CD14-positive monocyte (primary cell): ENCODE results near the gene RCOR3. TPM values are rescaled to one million over a fixed set of nuclear protein-coding genes. Genes with fewer than 3 reads are reported as not detected.
"Not testable (repeated sequence)": the region's sequence is repeated elsewhere in the genome, so short reads cannot be mapped to it uniquely, and the experiment has no call there.

Source experiments
- DNase-seq, 3 donors: peaks; one replicate each; pipeline ENCODE4 v3.0.0-alpha.2; 2011 to 2022
- H2AFZ ChIP-seq: 2 replicates; pipeline ENCODE4 v1.6.0; 2012; ENCODE audit warnings: mild to moderate bottlenecking, low read depth, low read length, inconsistent platforms; ENCODE audit not compliant: insufficient read depth, poor library complexity, severe bottlenecking
- H3K27ac ChIP-seq, 2 donors: 1 replicate in 1 of 2; 2 replicates in 1 of 2; pipeline ENCODE4 v1.5.1; 2012 to 2013; ENCODE audit warnings: low read length in 2 of 2, control low read depth in 1 of 2, inconsistent platforms in 1 of 2, low read depth in 1 of 2, mild to moderate bottlenecking in 1 of 2
- H3K27me3 ChIP-seq, 2 donors: one replicate each; pipeline versions ENCODE4 v1.6.0 to v1.6.1; 2011 to 2013; ENCODE audit warnings: low read length in 2 of 2; ENCODE audit not compliant: control insufficient read depth in 2 of 2, insufficient read depth in 2 of 2
- H3K36me3 ChIP-seq, 2 donors: replicated peaks in 1 of 2; 1 replicate in 1 of 2; 2 replicates in 1 of 2; pipeline versions ENCODE4 v1.5.1 to v1.6.1; 2012 to 2013; ENCODE audit warnings: low read length in 2 of 2, control low read depth in 1 of 2, inconsistent platforms in 1 of 2, mild to moderate bottlenecking in 1 of 2; ENCODE audit not compliant: insufficient read depth in 2 of 2, control insufficient read depth in 1 of 2
- H3K4me1 ChIP-seq, 2 donors: 1 replicate in 1 of 2; 2 replicates in 1 of 2; pipeline versions ENCODE4 v1.5.1 to v1.6.1; 2012 to 2013; ENCODE audit warnings: low read length in 2 of 2, control low read depth in 1 of 2, inconsistent platforms in 1 of 2, mild to moderate bottlenecking in 1 of 2, moderate library complexity in 1 of 2; ENCODE audit not compliant: insufficient read depth in 2 of 2, control insufficient read depth in 1 of 2
- H3K4me2 ChIP-seq: replicated peaks from 2 replicates; pipeline ENCODE3; 2012; ENCODE audit warnings: low read length, moderate library complexity, mild to moderate bottlenecking; ENCODE audit not compliant: poor library complexity, severe bottlenecking; ENCODE audit errors: extremely low read depth
- H3K4me3 ChIP-seq, 3 experiments: fragments of 200-600 bp in 1 of 3; sonication (generic) in 1 of 3; replicated peaks in 1 of 3; 1 replicate in 2 of 3; 2 replicates in 1 of 3; pipeline ENCODE4 v1.5.1; 2011 to 2013; ENCODE audit warnings: low read length in 3 of 3, mild to moderate bottlenecking in 3 of 3, control low read depth in 2 of 3, low read depth in 2 of 3, inconsistent platforms in 1 of 3, moderate library complexity in 1 of 3
- H3K79me2 ChIP-seq: 2 replicates; pipeline ENCODE4 v1.6.0; 2012; ENCODE audit warnings: mild to moderate bottlenecking, control low read depth, inconsistent platforms, low read length, moderate library complexity; ENCODE audit not compliant: insufficient read depth
- H3K9ac ChIP-seq: 2 replicates; pipeline ENCODE4 v1.6.0; 2017; ENCODE audit warnings: low read length, mild to moderate bottlenecking; ENCODE audit not compliant: insufficient read depth, poor library complexity, severe bottlenecking
- H3K9me3 ChIP-seq, 2 donors: replicated peaks in 1 of 2; 1 replicate in 1 of 2; 2 replicates in 1 of 2; pipeline versions ENCODE4 v1.5.1 to v1.6.1; 2012 to 2013; ENCODE audit warnings: low read length in 2 of 2, control low read depth in 1 of 2; ENCODE audit not compliant: control insufficient read depth in 1 of 2, insufficient read depth in 1 of 2
- H4K20me1 ChIP-seq: 2 replicates; pipeline ENCODE4 v1.6.0; 2012; ENCODE audit warnings: mild to moderate bottlenecking, low read length, control low read depth, moderate library complexity; ENCODE audit not compliant: insufficient read depth
- H3K27ac Mint-ChIP-seq, 7 donors: one replicate each; pipeline ENCODE4 v1.8.0; 2020; ENCODE audit warnings: mild to moderate bottlenecking in 7 of 7, mixed read lengths in 7 of 7, moderate library complexity in 6 of 7, inconsistent platforms in 2 of 7
- H3K27me3 Mint-ChIP-seq, 3 donors: one replicate each; pipeline ENCODE4 v1.8.0; 2021 to 2022; ENCODE audit warnings: low read depth in 3 of 3, mild to moderate bottlenecking in 3 of 3, mixed read lengths in 3 of 3, moderate library complexity in 3 of 3, inconsistent platforms in 1 of 3
- H3K36me3 Mint-ChIP-seq, 2 donors: one replicate each; pipeline ENCODE4 v1.8.0; 2020; ENCODE audit warnings: mixed read lengths in 2 of 2, inconsistent platforms in 1 of 2, mild to moderate bottlenecking in 1 of 2
- H3K4me1 Mint-ChIP-seq: one replicate; pipeline ENCODE4 v1.8.0; 2020; ENCODE audit warnings: mild to moderate bottlenecking, mixed read lengths
- H3K4me3 Mint-ChIP-seq, 2 donors: one replicate each; pipeline ENCODE4 v1.8.0; 2020; ENCODE audit warnings: mild to moderate bottlenecking in 2 of 2, mixed read lengths in 2 of 2, moderate library complexity in 1 of 2
- H3K9me3 Mint-ChIP-seq, 7 donors: one replicate each; pipeline ENCODE4 v1.8.0; 2020 to 2022; ENCODE audit warnings: mixed read lengths in 7 of 7, mild to moderate bottlenecking in 6 of 7, moderate library complexity in 6 of 7, inconsistent platforms in 2 of 7
- WGBS: methylation state at CpG from one replicate; pipeline ENCODE4 v1.1.5; 2013; ENCODE audit warnings: missing lambda C conversion rate; ENCODE audit not compliant: insufficient coverage; 5-methylcytosine and 5-hydroxymethylcytosine counted together
- intact Hi-C, 2 donors: fragments of 100-400 bp; cut with micrococcal nuclease; formaldehyde crosslinking; loops; one replicate each; pipeline versions ENCODE4 v1.15.0 to v1.15.1; 2023
- polyA plus RNA-seq, 3 donors: library from polyadenylated mRNA; depleted of rRNA in 1 of 3; unstranded in 2 of 3; stranded (reverse) in 1 of 3; fragments of 300-500 nt in 2 of 3; fragments of >200 nt in 1 of 3; fragmentation: Illumina TruSeq in 2 of 3; gene quantifications; 1 replicate in 2 of 3; 2 replicates in 1 of 3; pipeline ENCODE4 v1.2.3, GENCODE V29; 2012 to 2021
- TF ChIP-seq, protein P1 (sequence below): fragments of 200-600 bp; IDR thresholded peaks from one replicate; pipeline ENCODE4 v1.8.0; 2022; ENCODE audit warnings: antibody characterized with exemption, mild to moderate bottlenecking

RCOR3 gene
- polyA plus RNA-seq, 3 donors, result 14.5 to 46.5 (median 21.6) TPM

DNA sequence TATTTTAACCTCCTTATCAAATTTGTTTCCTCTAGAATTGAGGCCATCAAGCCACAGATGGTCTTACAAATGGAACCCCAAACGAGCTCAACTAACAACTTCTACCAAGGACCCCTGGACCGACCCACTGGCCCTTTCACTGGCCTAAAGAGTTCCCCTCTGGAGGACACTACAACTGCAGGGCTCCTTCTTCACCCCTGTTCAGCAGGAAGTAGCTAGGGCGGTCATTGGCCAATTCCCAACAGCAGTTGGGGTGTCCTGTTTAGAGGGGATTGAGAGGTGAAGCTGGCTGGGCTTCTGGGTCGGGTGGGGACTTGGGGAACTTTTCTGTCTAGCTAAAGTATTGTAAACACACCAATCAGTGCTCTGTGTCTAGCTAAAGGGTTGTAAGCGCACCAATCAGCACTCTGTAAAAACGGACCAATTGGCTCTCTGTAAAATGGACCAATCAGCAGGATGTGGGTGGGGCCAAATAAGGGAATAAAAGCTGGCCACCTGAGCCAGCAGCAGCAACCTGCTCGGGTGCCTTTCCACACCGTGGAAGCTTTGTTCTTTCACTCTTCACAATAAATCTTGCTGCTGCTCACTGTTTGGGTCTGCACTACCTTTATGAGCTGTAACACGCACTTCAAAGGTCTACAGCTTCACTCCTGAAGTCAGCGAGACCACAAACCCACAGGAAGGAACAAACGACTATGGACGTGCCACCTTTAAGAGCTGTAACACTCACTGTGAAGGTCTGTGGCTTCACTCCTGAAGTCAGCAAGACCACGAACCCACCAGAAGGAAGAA is 30.4 kb upstream of the RCOR3 start:
- 27% methylated on average over 8 of the region's 13 CpGs for WGBS
- H3K27me3 Mint-ChIP-seq, DNase-seq, intact Hi-C loops, H3K79me2 ChIP-seq, H3K36me3 ChIP-seq, H3K27ac ChIP-seq, H3K9ac ChIP-seq, H3K9me3 ChIP-seq, H3K4me1 ChIP-seq, H3K27me3 ChIP-seq, H4K20me1 ChIP-seq, H3K4me2 ChIP-seq, H3K9me3 Mint-ChIP-seq, H3K4me3 ChIP-seq, H3K36me3 Mint-ChIP-seq: not testable (repeated sequence)
- peak overlapping the region in 1 of 7 donors; percentile 15 for H3K27ac Mint-ChIP-seq
- peak overlapping the region; percentile 50 for H2AFZ ChIP-seq
- H3K4me3 Mint-ChIP-seq, result peak overlapping the region in 1 of 2 donors; percentile 26
- peaks cover 14% of the 10 kb centered on the region for H3K4me1 Mint-ChIP-seq

DNA sequence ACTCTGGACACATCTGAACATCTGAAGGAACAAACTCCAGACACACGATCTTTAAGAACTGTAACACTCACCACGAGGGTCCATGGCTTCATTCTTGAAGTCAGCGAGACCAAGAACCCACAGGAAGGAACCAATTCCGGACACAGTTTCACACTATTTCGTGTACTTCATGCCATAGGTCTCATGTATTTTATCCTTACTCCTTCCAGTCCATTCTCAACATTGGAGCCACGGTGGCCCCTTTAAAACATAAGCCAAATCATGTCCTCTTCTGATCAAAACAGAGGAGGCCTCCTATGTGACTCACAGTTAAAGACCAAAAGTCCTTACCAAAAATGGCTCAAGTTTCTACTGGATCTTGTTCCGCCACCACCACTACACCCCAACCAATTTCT is 29.8 kb upstream of the RCOR3 start:
- H3K9ac ChIP-seq, result no peak overlapping the region
- H3K4me3 ChIP-seq, result no peak overlapping the region
- no peaks in the 10 kb centered on the region for H3K79me2 ChIP-seq
- Mint-ChIP-seq H3K27ac (peak overlapping the region in 1 of 7 donors; percentile 15), H3K4me1 (peaks cover 14% of the 10 kb centered on the region), H3K4me3 (peak overlapping the region in 1 of 2 donors; percentile 26), H3K36me3 (no peaks in the 10 kb centered on the region), H3K27me3 (peaks cover 0 to 4% (median 1%) of the 10 kb centered on the region in 3 donors), H3K9me3 (peaks cover 0 to 7% (median 3%) of the 10 kb centered on the region in 7 donors)
- peak overlapping the region; percentile 50 for H2AFZ ChIP-seq
- TF ChIP-seq, protein P1, sequence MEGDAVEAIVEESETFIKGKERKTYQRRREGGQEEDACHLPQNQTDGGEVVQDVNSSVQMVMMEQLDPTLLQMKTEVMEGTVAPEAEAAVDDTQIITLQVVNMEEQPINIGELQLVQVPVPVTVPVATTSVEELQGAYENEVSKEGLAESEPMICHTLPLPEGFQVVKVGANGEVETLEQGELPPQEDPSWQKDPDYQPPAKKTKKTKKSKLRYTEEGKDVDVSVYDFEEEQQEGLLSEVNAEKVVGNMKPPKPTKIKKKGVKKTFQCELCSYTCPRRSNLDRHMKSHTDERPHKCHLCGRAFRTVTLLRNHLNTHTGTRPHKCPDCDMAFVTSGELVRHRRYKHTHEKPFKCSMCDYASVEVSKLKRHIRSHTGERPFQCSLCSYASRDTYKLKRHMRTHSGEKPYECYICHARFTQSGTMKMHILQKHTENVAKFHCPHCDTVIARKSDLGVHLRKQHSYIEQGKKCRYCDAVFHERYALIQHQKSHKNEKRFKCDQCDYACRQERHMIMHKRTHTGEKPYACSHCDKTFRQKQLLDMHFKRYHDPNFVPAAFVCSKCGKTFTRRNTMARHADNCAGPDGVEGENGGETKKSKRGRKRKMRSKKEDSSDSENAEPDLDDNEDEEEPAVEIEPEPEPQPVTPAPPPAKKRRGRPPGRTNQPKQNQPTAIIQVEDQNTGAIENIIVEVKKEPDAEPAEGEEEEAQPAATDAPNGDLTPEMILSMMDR, result no peak
- H3K4me2 ChIP-seq, result no peak overlapping the region
- H3K36me3 ChIP-seq, result no peaks in the 10 kb centered on the region
- H3K27ac ChIP-seq, result no peak overlapping the region
- no peaks in the 10 kb centered on the region for H3K9me3 ChIP-seq
- DNase-seq, result no peak
- no peaks in the 10 kb centered on the region for H3K27me3 ChIP-seq
- peaks cover 0 to 2% of the 10 kb centered on the region in 2 donors for H3K4me1 ChIP-seq
- no peaks in the 10 kb centered on the region for H4K20me1 ChIP-seq
- 20% methylated on average over 7 of the region's 7 CpGs for WGBS
- intact Hi-C loops, result no loop called here
